Endothelial cell of coronary artery (primary cell): ENCODE data around the gene BIRC3. TPM values are rescaled to one million over a fixed set of nuclear protein-coding genes. Genes with fewer than 3 reads are reported as not detected.

ENCODE experiments used
- total RNA-seq: library from RNA; depleted of rRNA; stranded (reverse); fragments of >200 nt; gene quantifications from 2 replicates; pipeline ENCODE4 v1.2.3, GENCODE V29; 2014

BIRC3 gene
- 1.7 and 4.6 TPM in 2 replicates for total RNA-seq

GRCh38 chr11:102317099-102317767 lies at the start of gene BIRC3:
TSS of gene BIRC3 (plus strand) at chr11:102317484. CDS start at chr11:102324510, 7,026 bp downstream.

GRCh38 chr11:102346748-102347461 lies 29.6 kb downstream of the BIRC3 start, which contains the start of gene BIRC2:
TSS of gene BIRC2 (plus strand) at chr11:102347214. CDS start at chr11:102349855, 2,641 bp downstream.

Other genes starting within 250 kb of the BIRC3 start
- 32.7 and 33.2 TPM in 2 replicates for gene YAP1, start 207.0 kb upstream of the BIRC3 start, total RNA-seq
- 43.5 and 50.4 TPM in 2 replicates for gene BIRC2, start 29.7 kb downstream of the BIRC3 start, total RNA-seq
- 96.7 and 131 TPM in 2 replicates for gene TMEM123, start 135.3 kb downstream of the BIRC3 start, total RNA-seq
- gene MMP7, start 213.3 kb downstream of the BIRC3 start, total RNA-seq = 0.18 and 0.19 TPM in 2 replicates